ENCODE data around the gene NIT1.

DNA sequence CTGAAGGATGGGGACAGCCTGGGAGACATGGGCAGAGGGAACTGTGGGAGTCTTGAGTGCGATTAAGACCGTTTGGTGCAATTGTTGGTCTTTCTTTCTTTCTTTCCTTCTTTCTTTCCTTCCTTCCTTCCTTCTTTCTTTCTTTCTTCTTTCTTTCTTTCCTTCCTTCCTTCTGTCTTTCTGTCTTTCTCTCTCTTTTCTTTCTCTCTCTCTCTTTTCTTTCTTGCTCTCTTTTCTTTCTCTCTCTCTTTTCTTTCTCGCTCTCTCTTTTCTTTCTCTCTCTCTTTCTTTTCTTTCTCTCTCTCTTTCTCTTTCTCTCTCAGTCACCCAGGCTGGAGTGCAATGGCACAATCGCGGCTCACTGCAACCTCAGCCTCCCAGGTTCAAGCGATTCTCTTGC lies 22.7 kb upstream of the NIT1 start:
- TF ChIP-seq, protein P1, sequence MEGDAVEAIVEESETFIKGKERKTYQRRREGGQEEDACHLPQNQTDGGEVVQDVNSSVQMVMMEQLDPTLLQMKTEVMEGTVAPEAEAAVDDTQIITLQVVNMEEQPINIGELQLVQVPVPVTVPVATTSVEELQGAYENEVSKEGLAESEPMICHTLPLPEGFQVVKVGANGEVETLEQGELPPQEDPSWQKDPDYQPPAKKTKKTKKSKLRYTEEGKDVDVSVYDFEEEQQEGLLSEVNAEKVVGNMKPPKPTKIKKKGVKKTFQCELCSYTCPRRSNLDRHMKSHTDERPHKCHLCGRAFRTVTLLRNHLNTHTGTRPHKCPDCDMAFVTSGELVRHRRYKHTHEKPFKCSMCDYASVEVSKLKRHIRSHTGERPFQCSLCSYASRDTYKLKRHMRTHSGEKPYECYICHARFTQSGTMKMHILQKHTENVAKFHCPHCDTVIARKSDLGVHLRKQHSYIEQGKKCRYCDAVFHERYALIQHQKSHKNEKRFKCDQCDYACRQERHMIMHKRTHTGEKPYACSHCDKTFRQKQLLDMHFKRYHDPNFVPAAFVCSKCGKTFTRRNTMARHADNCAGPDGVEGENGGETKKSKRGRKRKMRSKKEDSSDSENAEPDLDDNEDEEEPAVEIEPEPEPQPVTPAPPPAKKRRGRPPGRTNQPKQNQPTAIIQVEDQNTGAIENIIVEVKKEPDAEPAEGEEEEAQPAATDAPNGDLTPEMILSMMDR (IDR thresholded peaks at IDR 0.05): no peak
- no peak for TF ChIP-seq POLR2AphosphoS5 (IDR thresholded peaks at IDR 0.05)
